Measurements from ENCODE around the gene DCTN2. TPM values are rescaled to one million over a fixed set of nuclear protein-coding genes. Genes with fewer than 3 reads are reported as not detected.
"Not testable (repeated sequence)": the region's sequence is repeated elsewhere in the genome, so short reads cannot be mapped to it uniquely, and the experiment has no call there.

Gene DCTN2
- total and polyA plus RNA-seq, 2 donors (not counting 1 experiment from before 2014, with no cell fraction given) = 59.4 to 94.3 TPM

GRCh38 chr12:57514720-57515407, 32.1 kb downstream of the DCTN2 start:
- Histone ChIP-seq H3K9ac (ENCODE audit: low read length) (no peak overlapping the region), H3K9me3 (ENCODE audit: control extremely low read depth in 1 of 3, control insufficient read depth in 2 of 3, insufficient read depth in 1 of 3, low read length in 2 of 3) (no peaks in the 10 kb centered on the region), H3K27me3 (replicated peaks in 1 of 4; ENCODE audit: control extremely low read depth in 1 of 4, control insufficient read depth in 3 of 4, insufficient read depth in 4 of 4, low read length in 3 of 4) (no peaks in the 10 kb centered on the region), H2AFZ (ENCODE audit: insufficient read depth, low read depth, low read length, poor library complexity, severe bottlenecking) (no peak overlapping the region), H3K4me2 (replicated peaks; ENCODE audit: low read depth, low read length, poor library complexity, severe bottlenecking) (no peak overlapping the region), H4K20me1 (ENCODE audit: control insufficient read depth, insufficient read depth, low read length, poor library complexity, severe bottlenecking) (peaks cover 19% of the 10 kb centered on the region), H3K36me3 (replicated peaks in 1 of 2; ENCODE audit: control extremely low read depth in 1 of 2, control insufficient read depth in 1 of 2, extremely low read depth in 1 of 2, insufficient read depth in 2 of 2, low read length in 1 of 2) (peaks cover 27 to 70% of the 10 kb centered on the region in 2 experiments), H3K4me1 (ENCODE audit: control insufficient read depth in 2 of 2, insufficient read depth in 2 of 2, low read length in 2 of 2) (peaks cover 15 to 20% of the 10 kb centered on the region in 2 donors), H3K79me2 (ENCODE audit: control insufficient read depth, insufficient read depth, low read length) (peaks cover 22% of the 10 kb centered on the region), H3K4me3 (ENCODE audit: control extremely low read depth in 1 of 5, extremely low read depth in 1 of 5, insufficient read depth in 1 of 5, low read depth in 2 of 5, low read length in 4 of 5) (no peak overlapping the region), H3K27ac (ENCODE audit: low read length in 2 of 2) (no peak overlapping the region)
- DNase-seq (no peak), ATAC-seq (ENCODE audit: low read depth) (no peak)
- H3K9me3 Mint-ChIP-seq (ENCODE audit: insufficient read depth) = no peaks in the 10 kb centered on the region
- peaks cover 18% of the 10 kb centered on the region for H3K4me1 Mint-ChIP-seq
- H3K4me3 Mint-ChIP-seq = no peak overlapping the region
- no peak overlapping the region for H3K27ac Mint-ChIP-seq
- H3K27me3 Mint-ChIP-seq = no peaks in the 10 kb centered on the region
- TF ChIP-seq, protein P1, sequence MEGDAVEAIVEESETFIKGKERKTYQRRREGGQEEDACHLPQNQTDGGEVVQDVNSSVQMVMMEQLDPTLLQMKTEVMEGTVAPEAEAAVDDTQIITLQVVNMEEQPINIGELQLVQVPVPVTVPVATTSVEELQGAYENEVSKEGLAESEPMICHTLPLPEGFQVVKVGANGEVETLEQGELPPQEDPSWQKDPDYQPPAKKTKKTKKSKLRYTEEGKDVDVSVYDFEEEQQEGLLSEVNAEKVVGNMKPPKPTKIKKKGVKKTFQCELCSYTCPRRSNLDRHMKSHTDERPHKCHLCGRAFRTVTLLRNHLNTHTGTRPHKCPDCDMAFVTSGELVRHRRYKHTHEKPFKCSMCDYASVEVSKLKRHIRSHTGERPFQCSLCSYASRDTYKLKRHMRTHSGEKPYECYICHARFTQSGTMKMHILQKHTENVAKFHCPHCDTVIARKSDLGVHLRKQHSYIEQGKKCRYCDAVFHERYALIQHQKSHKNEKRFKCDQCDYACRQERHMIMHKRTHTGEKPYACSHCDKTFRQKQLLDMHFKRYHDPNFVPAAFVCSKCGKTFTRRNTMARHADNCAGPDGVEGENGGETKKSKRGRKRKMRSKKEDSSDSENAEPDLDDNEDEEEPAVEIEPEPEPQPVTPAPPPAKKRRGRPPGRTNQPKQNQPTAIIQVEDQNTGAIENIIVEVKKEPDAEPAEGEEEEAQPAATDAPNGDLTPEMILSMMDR (IDR thresholded peaks at IDR 0.05) = no peak
- no peak for TF ChIP-seq EZH2 (IDR thresholded peaks at IDR 0.05; ENCODE audit: borderline replicate concordance, insufficient read depth, low read depth, low read length, poor library complexity, severe bottlenecking)
- intact Hi-C loops (cut with micrococcal nuclease) = no loop called here
- ChIA-PET POLR2A (interaction anchor here (0.6 to 0.7 kb wide), 2 partner anchors 13 to 18 kb away, joined by 4 to 5 read pairs; no protein-coding TSS in a partner anchor), CTCF (interaction anchor here (1.2 kb wide), 1 partner anchor 54 kb away, joined by 3 read pairs; no protein-coding TSS in a partner anchor)
- WGBS (ENCODE audit: insufficient coverage) = 92% methylated on average over 4 of the region's 9 CpGs

DNA sequence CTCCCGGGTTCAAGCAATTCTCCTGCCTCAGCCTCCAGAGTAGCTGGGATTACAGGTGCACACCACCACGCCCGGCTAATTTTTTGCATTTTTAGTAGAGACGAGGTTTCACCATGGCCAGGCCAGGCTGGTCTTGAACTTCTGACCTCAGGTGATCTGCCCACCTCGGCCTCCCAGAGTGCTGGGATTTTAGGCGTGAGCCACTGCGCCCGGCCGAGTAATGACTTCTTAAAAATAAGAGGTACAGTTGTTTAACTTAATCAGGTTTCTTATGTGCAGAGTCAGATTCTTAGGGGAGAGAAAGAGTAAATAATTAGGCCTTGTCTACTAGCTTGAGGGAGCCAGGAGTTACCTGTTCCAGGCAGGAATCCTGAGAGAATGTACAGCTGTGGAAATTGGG, 32.7 kb downstream of the DCTN2 start:
- H3K9me3 ChIP-seq (ENCODE audit: control extremely low read depth in 1 of 3, control insufficient read depth in 2 of 3, insufficient read depth in 1 of 3, low read length in 2 of 3); H3K27ac ChIP-seq (ENCODE audit: low read length in 2 of 2); intact Hi-C loops (cut with micrococcal nuclease); ATAC-seq (ENCODE audit: low read depth); H3K4me3 Mint-ChIP-seq; H3K4me2 ChIP-seq (replicated peaks; ENCODE audit: low read depth, low read length, poor library complexity, severe bottlenecking); H3K27me3 Mint-ChIP-seq; H3K9ac ChIP-seq (ENCODE audit: low read length); DNase-seq; H3K27ac Mint-ChIP-seq; H3K27me3 ChIP-seq (replicated peaks in 1 of 4; ENCODE audit: control extremely low read depth in 1 of 4, control insufficient read depth in 3 of 4, insufficient read depth in 4 of 4, low read length in 3 of 4); H3K4me3 ChIP-seq (ENCODE audit: control extremely low read depth in 1 of 5, extremely low read depth in 1 of 5, insufficient read depth in 1 of 5, low read depth in 2 of 5, low read length in 4 of 5); H2AFZ ChIP-seq (ENCODE audit: insufficient read depth, low read depth, low read length, poor library complexity, severe bottlenecking); CTCF ChIA-PET; H3K9me3 Mint-ChIP-seq (ENCODE audit: insufficient read depth): not testable (repeated sequence)
- WGBS (ENCODE audit: insufficient coverage) = 94% methylated on average over 5 of the region's 9 CpGs
- peaks cover 11 to 14% of the 10 kb centered on the region in 2 donors for H3K4me1 ChIP-seq (ENCODE audit: control insufficient read depth in 2 of 2, insufficient read depth in 2 of 2, low read length in 2 of 2)
- H3K79me2 ChIP-seq (ENCODE audit: control insufficient read depth, insufficient read depth, low read length) = peaks cover 17% of the 10 kb centered on the region
- peaks cover 12% of the 10 kb centered on the region for H4K20me1 ChIP-seq (ENCODE audit: control insufficient read depth, insufficient read depth, low read length, poor library complexity, severe bottlenecking)
- peaks cover 27 to 73% of the 10 kb centered on the region in 2 experiments for H3K36me3 ChIP-seq (replicated peaks in 1 of 2; ENCODE audit: control extremely low read depth in 1 of 2, control insufficient read depth in 1 of 2, extremely low read depth in 1 of 2, insufficient read depth in 2 of 2, low read length in 1 of 2)
- POLR2A ChIA-PET = interaction anchor here (0.5 to 0.7 kb wide), 3 partner anchors 9 to 90 kb away, joined by 3 to 5 read pairs (median 3); no protein-coding TSS in a partner anchor
- peaks cover 15% of the 10 kb centered on the region for H3K4me1 Mint-ChIP-seq

- CTCF ChIA-PET; intact Hi-C loops (cut with micrococcal nuclease): not testable (repeated sequence)
Observed at GRCh38 chr12:57513677-57514076, 33.3 kb downstream of the DCTN2 start.

More at GRCh38 chr12:57513677-57514076, 33.3 kb downstream of the DCTN2 start:
- Histone ChIP-seq H3K36me3 (replicated peaks in 1 of 2; ENCODE audit: control extremely low read depth in 1 of 2, control insufficient read depth in 1 of 2, extremely low read depth in 1 of 2, insufficient read depth in 2 of 2, low read length in 1 of 2) (peaks cover 27 to 73% of the 10 kb centered on the region in 2 experiments), H3K79me2 (ENCODE audit: control insufficient read depth, insufficient read depth, low read length) (peaks cover 11% of the 10 kb centered on the region)
- not testable (repeated sequence) for ATAC-seq (ENCODE audit: low read depth); H3K4me2 ChIP-seq (replicated peaks; ENCODE audit: low read depth, low read length, poor library complexity, severe bottlenecking); H2AFZ ChIP-seq (ENCODE audit: insufficient read depth, low read depth, low read length, poor library complexity, severe bottlenecking); H3K4me3 Mint-ChIP-seq; H3K27me3 Mint-ChIP-seq; H3K27me3 ChIP-seq (replicated peaks in 1 of 4; ENCODE audit: control extremely low read depth in 1 of 4, control insufficient read depth in 3 of 4, insufficient read depth in 4 of 4, low read length in 3 of 4); H3K4me3 ChIP-seq (ENCODE audit: control extremely low read depth in 1 of 5, extremely low read depth in 1 of 5, insufficient read depth in 1 of 5, low read depth in 2 of 5, low read length in 4 of 5); H3K9ac ChIP-seq (ENCODE audit: low read length); H3K27ac Mint-ChIP-seq; H3K9me3 Mint-ChIP-seq (ENCODE audit: insufficient read depth); DNase-seq; H3K4me1 ChIP-seq (ENCODE audit: control insufficient read depth in 2 of 2, insufficient read depth in 2 of 2, low read length in 2 of 2); H3K27ac ChIP-seq (ENCODE audit: low read length in 2 of 2); H4K20me1 ChIP-seq (ENCODE audit: control insufficient read depth, insufficient read depth, low read length, poor library complexity, severe bottlenecking); H3K9me3 ChIP-seq (ENCODE audit: control extremely low read depth in 1 of 3, control insufficient read depth in 2 of 3, insufficient read depth in 1 of 3, low read length in 2 of 3)
- 88% methylated on average over 5 of the region's 6 CpGs for WGBS (ENCODE audit: insufficient coverage)
- POLR2A ChIA-PET = interaction anchor here (0.6 kb wide), 1 partner anchor 90 kb away, joined by 3 read pairs; no protein-coding TSS in a partner anchor
- peaks cover 10% of the 10 kb centered on the region for H3K4me1 Mint-ChIP-seq
